Right atrium auricular region (tissue), 2 donors: ENCODE data around the gene ALG12. TPM values are rescaled to one million over a fixed set of nuclear protein-coding genes. Genes with fewer than 3 reads are reported as not detected.

Source experiments
- DNase-seq: peaks from one replicate; pipeline ENCODE4 v3.0.0-alpha.2; 2019; ENCODE audit warnings: low spot score
- H3K27ac ChIP-seq, 2 donors: fragments of 200-600 bp; sonication (generic); 1 replicate in 1 of 2; 2 replicates in 1 of 2; pipeline ENCODE4 v1.5.1; 2016 to 2019
- H3K27me3 ChIP-seq, 2 donors: fragments of 200-600 bp; sonication (generic); one replicate each; pipeline versions ENCODE4 v1.5.1 to v1.6.0; 2017 to 2019
- H3K36me3 ChIP-seq: fragments of 200-600 bp; sonication (generic); one replicate; pipeline ENCODE4 v1.5.1; 2016
- H3K4me1 ChIP-seq, 2 donors: fragments of 200-600 bp; sonication (generic); one replicate each; pipeline versions ENCODE4 v1.5.1 to v1.6.0; 2017 to 2019
- H3K4me3 ChIP-seq, 2 donors: fragments of 200-600 bp; sonication (generic); 1 replicate in 1 of 2; 2 replicates in 1 of 2; pipeline ENCODE4 v1.5.1; 2017 to 2019; ENCODE audit warnings: mild to moderate bottlenecking in 1 of 2, moderate library complexity in 1 of 2
- H3K9me3 ChIP-seq, 2 donors: fragments of 200-600 bp; sonication (generic); one replicate each; pipeline ENCODE4 v1.5.1; 2019
- total RNA-seq, 2 donors: library from RNA; depleted of rRNA; stranded (reverse); fragments of >200 nt; gene quantifications; one replicate each; pipeline ENCODE4 v1.1.0, GENCODE V29; 2016
- TF ChIP-seq, protein P1 (sequence below), 2 donors: fragments of 200-600 bp; sonication (generic); IDR thresholded peaks; one replicate each; pipeline ENCODE4 v1.5.1; 2019; ENCODE audit warnings: antibody characterized with exemption in 2 of 2

The ALG12 gene
- total RNA-seq, 2 donors from 2014 or later, result 19.7 to 19.8 TPM

DNA sequence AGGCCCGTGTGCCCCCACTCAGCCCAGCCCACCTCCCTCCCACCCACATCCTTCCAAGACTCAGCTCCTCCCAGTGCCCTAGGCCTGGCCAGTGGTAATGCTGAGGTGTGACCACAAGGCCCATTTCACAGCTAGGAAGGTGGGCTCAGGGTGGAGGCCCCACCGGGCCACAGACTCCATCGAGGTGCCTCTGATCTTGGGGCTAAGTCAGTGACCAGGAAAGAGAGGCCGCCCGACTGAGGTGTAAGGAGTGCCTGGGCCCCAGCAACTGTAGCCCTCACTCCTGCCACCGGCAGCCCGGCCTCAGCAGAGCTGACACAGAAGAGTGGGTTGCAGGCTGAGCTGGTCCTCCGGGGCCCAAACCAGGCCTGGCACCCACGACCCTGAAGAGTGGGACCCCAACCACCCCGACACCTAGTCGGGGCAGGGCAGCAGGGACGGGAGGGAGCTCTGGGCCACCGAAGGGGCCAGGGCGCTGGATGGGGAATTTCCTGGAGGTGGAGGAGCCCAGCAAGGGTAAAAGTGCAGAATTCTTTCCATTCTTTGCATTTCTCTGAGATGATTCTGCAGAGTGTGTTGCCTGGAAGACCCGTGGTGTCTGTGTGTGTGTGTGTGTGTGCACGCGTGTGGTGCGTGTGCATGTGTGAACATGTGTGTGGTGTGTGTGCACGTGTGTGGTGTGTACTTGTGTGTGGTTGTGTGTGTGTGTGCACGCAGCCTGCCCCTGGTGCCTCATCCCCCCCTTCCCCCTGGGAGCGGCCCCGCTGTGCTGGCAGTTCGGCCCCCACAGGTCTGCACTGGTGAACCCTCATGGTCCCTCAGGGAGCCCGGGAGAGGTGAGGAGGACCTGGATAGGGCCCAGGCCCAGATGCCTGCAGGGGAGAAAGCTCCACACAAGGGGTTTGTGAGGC lies 34.0 kb upstream of the ALG12 start:
- Histone ChIP-seq H3K4me3 (no peak overlapping the region), H3K27ac (peak overlapping the region in 1 of 2 donors; percentile 90), H3K27me3 (no peaks in the 10 kb centered on the region), H3K36me3 (no peaks in the 10 kb centered on the region), H3K9me3 (no peaks in the 10 kb centered on the region), H3K4me1 (peaks cover 0 to 50% of the 10 kb centered on the region in 2 donors)
- TF ChIP-seq, protein P1, sequence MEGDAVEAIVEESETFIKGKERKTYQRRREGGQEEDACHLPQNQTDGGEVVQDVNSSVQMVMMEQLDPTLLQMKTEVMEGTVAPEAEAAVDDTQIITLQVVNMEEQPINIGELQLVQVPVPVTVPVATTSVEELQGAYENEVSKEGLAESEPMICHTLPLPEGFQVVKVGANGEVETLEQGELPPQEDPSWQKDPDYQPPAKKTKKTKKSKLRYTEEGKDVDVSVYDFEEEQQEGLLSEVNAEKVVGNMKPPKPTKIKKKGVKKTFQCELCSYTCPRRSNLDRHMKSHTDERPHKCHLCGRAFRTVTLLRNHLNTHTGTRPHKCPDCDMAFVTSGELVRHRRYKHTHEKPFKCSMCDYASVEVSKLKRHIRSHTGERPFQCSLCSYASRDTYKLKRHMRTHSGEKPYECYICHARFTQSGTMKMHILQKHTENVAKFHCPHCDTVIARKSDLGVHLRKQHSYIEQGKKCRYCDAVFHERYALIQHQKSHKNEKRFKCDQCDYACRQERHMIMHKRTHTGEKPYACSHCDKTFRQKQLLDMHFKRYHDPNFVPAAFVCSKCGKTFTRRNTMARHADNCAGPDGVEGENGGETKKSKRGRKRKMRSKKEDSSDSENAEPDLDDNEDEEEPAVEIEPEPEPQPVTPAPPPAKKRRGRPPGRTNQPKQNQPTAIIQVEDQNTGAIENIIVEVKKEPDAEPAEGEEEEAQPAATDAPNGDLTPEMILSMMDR (IDR thresholded peaks at IDR 0.05), result no peak
- DNase-seq, result no peak

DNA sequence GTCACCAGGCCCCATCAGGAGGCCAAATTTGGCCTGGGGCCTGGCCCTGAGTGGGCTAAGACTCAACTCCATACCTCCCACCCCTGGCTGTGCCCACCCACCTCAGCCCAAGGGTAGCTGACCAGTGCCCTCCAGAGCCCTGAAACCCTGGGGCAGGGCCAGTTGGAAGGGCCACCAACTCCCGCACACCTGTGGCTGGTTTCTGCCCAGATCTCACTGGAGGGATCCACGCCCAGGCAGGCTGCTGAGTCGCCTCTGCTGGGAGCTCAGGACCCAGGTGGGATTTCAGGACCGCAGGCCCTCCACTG lies 33.4 kb upstream of the ALG12 start:
- no peak for DNase-seq
- Histone ChIP-seq H3K9me3 (no peaks in the 10 kb centered on the region), H3K27ac (peak overlapping the region in 1 of 2 donors; percentile 90), H3K27me3 (no peaks in the 10 kb centered on the region), H3K36me3 (no peaks in the 10 kb centered on the region), H3K4me3 (no peak overlapping the region), H3K4me1 (peaks cover 0 to 48% of the 10 kb centered on the region in 2 donors)
- TF ChIP-seq, protein P1 (IDR thresholded peaks at IDR 0.05), result no peak

DNA sequence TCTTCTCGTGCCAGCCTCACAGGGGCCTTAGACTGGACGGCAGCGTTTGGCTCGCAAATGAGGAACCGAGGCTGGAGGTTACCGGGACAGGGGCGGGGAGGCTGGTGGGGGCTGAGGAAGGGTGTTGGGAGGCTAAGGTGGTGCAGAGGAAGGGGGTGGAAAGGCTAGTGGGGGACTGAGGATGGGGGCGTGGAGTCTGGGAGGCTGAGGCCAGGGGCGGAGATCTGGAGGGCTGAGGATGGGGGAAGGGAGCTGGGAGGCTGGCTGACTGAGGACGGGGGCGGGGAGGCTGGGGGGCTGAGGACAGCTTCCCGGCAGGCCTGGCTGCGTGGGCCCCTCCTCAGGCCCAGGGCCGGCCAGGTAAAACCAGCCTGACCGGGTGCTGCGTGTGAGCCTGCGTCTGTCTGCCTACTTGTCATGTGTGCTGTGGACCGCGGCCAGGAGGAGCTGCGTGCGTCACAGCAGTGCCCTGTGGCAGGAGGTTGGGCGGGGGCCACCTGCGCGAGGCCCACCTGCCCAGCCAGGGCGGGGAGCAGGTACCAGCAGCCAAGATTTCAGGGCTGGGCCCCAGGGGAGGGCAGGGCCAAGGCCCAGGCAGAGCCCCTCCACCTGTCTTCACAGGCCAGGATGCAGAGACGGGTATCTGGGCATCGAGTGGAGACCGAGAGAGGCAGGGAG lies 32.9 kb upstream of the ALG12 start:
- TF ChIP-seq, protein P1 (IDR thresholded peaks at IDR 0.05), result no peak
- Histone ChIP-seq H3K4me1 (peaks cover 0 to 43% of the 10 kb centered on the region in 2 donors), H3K36me3 (no peaks in the 10 kb centered on the region), H3K27ac (peak overlapping the region in 1 of 2 donors; percentile 90), H3K27me3 (no peaks in the 10 kb centered on the region), H3K9me3 (no peaks in the 10 kb centered on the region), H3K4me3 (no peak overlapping the region)
- no peak for DNase-seq

DNA sequence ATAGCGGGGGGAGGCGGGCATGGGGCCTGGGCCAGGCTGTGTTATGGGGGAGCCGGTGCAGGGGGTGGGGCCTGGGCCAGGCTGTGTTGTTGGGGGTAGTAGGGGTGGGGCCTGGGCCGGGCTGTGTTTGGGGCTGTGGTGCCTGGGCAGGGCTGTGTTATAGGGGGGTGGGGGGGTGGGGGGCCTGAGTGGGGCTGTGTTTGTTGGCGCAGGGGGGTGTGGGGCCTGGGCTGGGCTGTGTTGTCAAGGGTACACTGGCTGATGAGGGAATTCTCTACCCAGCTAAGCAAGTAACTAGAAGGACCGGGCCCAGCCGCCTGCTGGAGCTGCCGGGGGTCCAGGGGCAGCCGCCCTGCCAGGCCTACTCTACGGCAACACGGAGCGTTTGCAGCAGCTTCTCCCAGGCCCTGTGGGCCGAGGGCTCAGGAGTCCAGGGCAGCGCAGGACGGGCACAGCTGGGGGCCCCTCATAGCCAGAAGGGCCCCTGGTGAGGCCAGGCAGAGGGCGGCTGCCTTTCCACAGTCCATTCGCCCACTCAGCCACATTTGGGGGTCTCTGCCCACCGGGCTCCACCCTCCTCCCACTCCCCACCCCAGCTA lies 32.3 kb upstream of the ALG12 start:
- no peak overlapping the region for H3K4me3 ChIP-seq
- H3K27ac ChIP-seq, result no peak overlapping the region
- TF ChIP-seq, protein P1 (IDR thresholded peaks at IDR 0.05), result no peak
- peaks cover 0 to 40% of the 10 kb centered on the region in 2 donors for H3K4me1 ChIP-seq
- H3K9me3 ChIP-seq, result no peaks in the 10 kb centered on the region
- H3K36me3 ChIP-seq, result no peaks in the 10 kb centered on the region
- H3K27me3 ChIP-seq, result no peaks in the 10 kb centered on the region
- no peak for DNase-seq

DNA sequence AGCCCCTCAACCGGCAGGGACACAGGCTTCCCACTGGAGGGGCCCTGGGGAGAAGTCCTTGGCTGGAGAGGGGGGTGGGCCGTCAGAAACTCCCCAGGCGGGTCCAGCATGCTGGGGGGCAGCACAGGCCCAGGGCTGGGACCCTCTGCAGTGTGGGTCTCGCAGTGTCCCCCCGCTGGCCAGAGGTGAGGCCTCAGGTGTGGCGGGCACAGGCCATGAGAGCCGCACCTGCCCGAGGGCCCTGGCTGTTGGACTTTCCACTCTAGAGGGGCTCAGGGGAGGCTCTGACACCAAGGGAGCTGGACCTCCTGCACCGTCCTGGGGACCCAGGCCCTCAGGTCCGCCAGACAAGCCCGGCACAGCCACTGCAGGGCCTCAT lies 31.7 kb upstream of the ALG12 start:
- Histone ChIP-seq H3K4me3 (no peak overlapping the region), H3K27ac (no peak overlapping the region), H3K27me3 (no peaks in the 10 kb centered on the region), H3K9me3 (no peaks in the 10 kb centered on the region), H3K36me3 (no peaks in the 10 kb centered on the region), H3K4me1 (peaks cover 0 to 35% of the 10 kb centered on the region in 2 donors)
- TF ChIP-seq, protein P1 (IDR thresholded peaks at IDR 0.05), result no peak
- no peak for DNase-seq
